Naive thymus-derived CD4-positive, alpha-beta T cell (primary cell): ENCODE data around the gene BCL7A. TPM values are rescaled to one million over a fixed set of nuclear protein-coding genes. Genes with fewer than 3 reads are reported as not detected.

Experiments used
- ATAC-seq: fragments of 150-1000 bp; cut with Tn5 transposase; 2 replicates; pipeline ENCODE4 v1.10.0; 2021; ENCODE audit warnings: mild to moderate bottlenecking, moderate library complexity
- CTCF ChIA-PET: fragments of 350-600 bp; sonication (Branson Sonifier 250); formaldehyde crosslinking; loops from one replicate; lab custom pipeline; 2021; ENCODE audit warnings: antibody characterized with exemption; lab: Charles Lee
- POLR2A ChIA-PET: fragments of 350-600 bp; sonication (Branson Sonifier 250); formaldehyde crosslinking; loops from one replicate; lab custom pipeline; 2021; ENCODE audit warnings: antibody characterized with exemption, inconsistent platforms; lab: Charles Lee
- DNase-seq, 9 donors: peaks; one replicate each; pipeline versions ENCODE4 v3.0.0 to v3.0.0-alpha.2; 2020 to 2022; ENCODE audit warnings: mixed read lengths in 1 of 9
- H3K27ac ChIP-seq: one replicate; pipeline ENCODE4 v1.7.0; 2013; ENCODE audit warnings: mild to moderate bottlenecking, low read depth, low read length, moderate library complexity
- H3K27me3 ChIP-seq, 2 donors: one replicate each; pipeline ENCODE4 v1.7.0; 2013; ENCODE audit warnings: low read length in 2 of 2, mild to moderate bottlenecking in 2 of 2, moderate library complexity in 2 of 2; ENCODE audit not compliant: control insufficient read depth in 2 of 2, insufficient read depth in 2 of 2
- H3K36me3 ChIP-seq, 3 experiments: 1 replicate in 2 of 3; 2 replicates in 1 of 3; pipeline ENCODE4 v1.7.0; 2013; ENCODE audit warnings: low read length in 3 of 3, mild to moderate bottlenecking in 3 of 3, moderate library complexity in 1 of 3; ENCODE audit not compliant: insufficient read depth in 3 of 3, control insufficient read depth in 2 of 3
- H3K4me1 ChIP-seq, 2 donors: one replicate each; pipeline ENCODE4 v1.7.0; 2013; ENCODE audit warnings: low read length in 2 of 2, mild to moderate bottlenecking in 2 of 2, moderate library complexity in 1 of 2; ENCODE audit not compliant: control insufficient read depth in 2 of 2, insufficient read depth in 2 of 2
- H3K4me3 ChIP-seq: 2 replicates; pipeline ENCODE4 v1.7.0; 2013; ENCODE audit warnings: mild to moderate bottlenecking, low read length
- H3K9me3 ChIP-seq, 3 experiments: 1 replicate in 2 of 3; 2 replicates in 1 of 3; pipeline ENCODE4 v1.7.0; 2013; ENCODE audit warnings: low read length in 3 of 3; ENCODE audit not compliant: control insufficient read depth in 2 of 3
- H3K27ac Mint-ChIP-seq, 9 donors: one replicate each; pipeline ENCODE4 v1.8.0; 2020 to 2022; ENCODE audit warnings: mixed read lengths in 9 of 9, mild to moderate bottlenecking in 8 of 9, moderate library complexity in 5 of 9, inconsistent platforms in 2 of 9
- H3K27me3 Mint-ChIP-seq, 5 donors: one replicate each; pipeline ENCODE4 v1.8.0; 2021 to 2022; ENCODE audit warnings: mixed read lengths in 5 of 5, mild to moderate bottlenecking in 1 of 5
- H3K36me3 Mint-ChIP-seq, 5 donors: one replicate each; pipeline ENCODE4 v1.8.0; 2020 to 2022; ENCODE audit warnings: mixed read lengths in 5 of 5, mild to moderate bottlenecking in 3 of 5, inconsistent platforms in 1 of 5
- H3K4me1 Mint-ChIP-seq, 7 donors: one replicate each; pipeline ENCODE4 v1.8.0; 2020 to 2022; ENCODE audit warnings: mixed read lengths in 7 of 7, mild to moderate bottlenecking in 3 of 7, inconsistent platforms in 1 of 7
- H3K4me3 Mint-ChIP-seq, 10 donors: one replicate each; pipeline ENCODE4 v1.8.0; 2020 to 2022; ENCODE audit warnings: mild to moderate bottlenecking in 10 of 10, mixed read lengths in 10 of 10, moderate library complexity in 6 of 10, inconsistent platforms in 2 of 10
- H3K9me3 Mint-ChIP-seq, 11 donors: one replicate each; pipeline ENCODE4 v1.8.0; 2020 to 2022; ENCODE audit warnings: mixed read lengths in 11 of 11, mild to moderate bottlenecking in 4 of 11, inconsistent platforms in 1 of 11, moderate library complexity in 1 of 11
- intact Hi-C, 2 donors: fragments of 100-400 bp; cut with micrococcal nuclease; formaldehyde crosslinking; loops; one replicate each; pipeline ENCODE4 v1.15.1; 2023
- polyA plus RNA-seq, 2 donors: library from polyadenylated mRNA; unstranded; fragments of 300-500 nt; fragmentation: Illumina TruSeq; gene quantifications; one replicate each; pipeline ENCODE4 v1.2.3, GENCODE V29; 2021
- total RNA-seq, 6 experiments: library from RNA in 5 of 6; stranded (reverse) in 5 of 6; gene quantifications; 1 replicate in 5 of 6; 2 replicates in 1 of 6; pipeline ENCODE4 v1.2.3 and lab custom pipeline; 2021 to 2026

Gene BCL7A
- total and polyA plus RNA-seq, 7 experiments from 2014 or later, result 4.0 to 11.9 (median 5.4) TPM

DNA sequence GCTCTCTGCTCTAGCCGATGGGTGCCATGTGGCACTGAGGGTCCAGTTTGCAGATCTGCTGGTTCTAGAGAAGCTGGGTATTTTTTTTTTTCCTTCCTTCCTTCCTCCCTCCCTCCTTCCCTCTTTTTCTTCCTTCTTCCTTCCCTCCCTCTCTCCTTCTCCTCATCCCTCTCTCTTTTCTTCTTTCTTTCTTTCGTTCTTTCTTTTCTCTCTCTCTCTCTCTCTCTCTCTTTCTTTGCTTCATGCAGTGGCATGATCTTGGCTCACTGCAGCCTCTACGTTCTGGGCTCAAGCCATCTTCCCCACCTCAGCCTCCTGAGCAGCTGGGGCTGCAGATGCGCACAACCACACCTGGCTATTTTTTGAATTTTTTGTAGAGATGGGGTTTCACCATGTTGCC lies 2.7 kb upstream of the BCL7A start:
- Histone ChIP-seq H3K9me3 (no peaks in the 10 kb centered on the region), H3K27me3 (no peaks in the 10 kb centered on the region), H3K36me3 (no peaks in the 10 kb centered on the region), H3K27ac (no peak overlapping the region), H3K4me1 (peaks cover 0 to 15% of the 10 kb centered on the region in 2 donors), H3K4me3 (no peak overlapping the region)
- no peak for ATAC-seq
- H3K36me3 Mint-ChIP-seq, result peaks cover 0 to 8% (median 0%) of the 10 kb centered on the region in 5 donors
- peak overlapping the region in 1 of 10 donors; percentile 9 for H3K4me3 Mint-ChIP-seq
- POLR2A ChIA-PET, result no interaction called here
- peaks cover 5 to 31% (median 6%) of the 10 kb centered on the region in 5 donors for H3K27me3 Mint-ChIP-seq
- intact Hi-C loops, result no loop called here
- CTCF ChIA-PET, result interaction anchor here (0.6 kb wide), 1 partner anchor 540 kb away, joined by 3 read pairs; no protein-coding TSS in a partner anchor
- no peak overlapping the region for H3K27ac Mint-ChIP-seq
- H3K9me3 Mint-ChIP-seq, result peaks cover 0 to 20% (median 3%) of the 10 kb centered on the region in 11 donors
- H3K4me1 Mint-ChIP-seq, result peaks cover 0 to 15% (median 10%) of the 10 kb centered on the region in 7 donors
- no peak for DNase-seq

DNA sequence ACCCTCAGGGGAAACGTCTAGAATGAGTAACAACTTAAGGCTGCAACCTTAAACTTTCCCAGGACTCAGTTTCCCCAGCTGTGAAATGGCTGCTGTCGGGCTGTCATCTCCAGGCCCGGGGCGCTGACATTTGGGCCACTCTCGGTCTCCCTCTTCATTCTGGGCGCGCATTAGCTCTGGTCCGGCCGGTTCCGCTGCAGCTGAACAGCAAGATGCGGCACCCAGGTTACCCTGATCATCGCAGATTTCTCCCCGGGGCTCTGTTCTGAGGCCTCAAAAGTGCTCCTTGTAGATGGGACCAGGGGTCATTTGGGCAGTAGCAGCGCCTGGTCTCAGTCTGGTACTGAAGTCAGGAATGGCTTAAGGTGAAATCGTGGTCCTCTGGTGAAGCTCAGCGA lies 890 bp upstream of the BCL7A start:
- peaks cover 5 to 31% (median 6%) of the 10 kb centered on the region in 5 donors for H3K27me3 Mint-ChIP-seq
- peak overlapping the region; percentile 85 to 93 (median 88) for H3K4me3 Mint-ChIP-seq
- Histone ChIP-seq H3K9me3 (no peaks in the 10 kb centered on the region), H3K4me3 (peak overlapping the region; percentile 8), H3K36me3 (no peaks in the 10 kb centered on the region), H3K27ac (no peak overlapping the region), H3K4me1 (peaks cover 0 to 18% of the 10 kb centered on the region in 2 donors), H3K27me3 (no peaks in the 10 kb centered on the region)
- H3K4me1 Mint-ChIP-seq, result peaks cover 0 to 12% (median 10%) of the 10 kb centered on the region in 7 donors
- DNase-seq (no peak), ATAC-seq (no peak)
- peaks cover 0 to 20% (median 3%) of the 10 kb centered on the region in 11 donors for H3K9me3 Mint-ChIP-seq
- peak overlapping the region in 6 of 9 donors; percentile 51 to 83 (median 82) for H3K27ac Mint-ChIP-seq
- intact Hi-C loops, result loop anchor here in 1 of 2 donors (5.0 kb wide), 1 partner anchor 103 kb away; the partner anchor contains the start of gene CFAP251
- peaks cover 0 to 8% (median 0%) of the 10 kb centered on the region in 5 donors for H3K36me3 Mint-ChIP-seq
- ChIA-PET POLR2A (interaction anchor here (0.7 to 1.3 kb wide), 3 partner anchors 12 to 226 kb away, joined by 3 read pairs; no protein-coding TSS in a partner anchor), CTCF (interaction anchor here (0.5 to 1.0 kb wide), 3 partner anchors 102 to 923 kb away, joined by 3 to 4 read pairs (median 3); partner anchors contain the start of gene CFAP251)

DNA sequence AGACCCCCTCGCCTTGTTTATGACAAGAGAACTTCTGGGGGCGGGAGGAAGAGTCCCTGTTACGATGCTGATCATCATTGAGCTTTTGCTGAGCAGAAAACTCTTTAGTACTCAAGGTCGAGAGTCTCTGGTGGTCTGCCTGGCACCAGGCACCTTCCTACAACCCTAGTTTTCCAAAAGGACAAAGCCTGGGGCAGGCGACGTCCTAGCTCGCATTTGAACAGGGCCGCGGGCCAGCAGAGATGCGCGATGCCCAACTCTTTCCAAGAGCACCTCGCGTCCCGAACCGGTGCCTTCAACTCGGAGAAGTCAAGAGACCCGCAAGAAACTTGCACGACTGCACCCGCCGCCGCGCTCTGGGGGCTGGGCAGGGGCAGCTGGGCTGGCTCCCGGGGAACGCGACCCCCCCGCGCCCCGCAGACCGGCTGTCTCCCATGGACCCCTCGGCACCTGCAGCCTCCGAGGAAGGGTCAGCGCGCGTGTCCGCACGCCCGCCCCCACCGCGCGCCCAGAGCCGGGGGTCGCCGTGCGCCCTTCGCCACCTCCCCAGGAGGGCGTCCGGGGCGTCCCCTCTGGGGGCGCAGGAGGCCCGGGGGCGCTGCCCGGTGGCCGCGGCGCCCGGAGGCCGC lies 377 bp upstream of the BCL7A start:
- Histone ChIP-seq H3K4me3 (peak overlapping the region; percentile 8), H3K27ac (no peak overlapping the region), H3K27me3 (no peaks in the 10 kb centered on the region), H3K36me3 (no peaks in the 10 kb centered on the region), H3K9me3 (no peaks in the 10 kb centered on the region), H3K4me1 (peaks cover 0 to 18% of the 10 kb centered on the region in 2 donors)
- intact Hi-C loops, result loop anchor here in 1 of 2 donors (5.0 kb wide), 1 partner anchor 104 kb away; the partner anchor contains the start of gene CFAP251
- H3K4me3 Mint-ChIP-seq, result peak overlapping the region; percentile 85 to 94 (median 90)
- peaks cover 0 to 8% (median 0%) of the 10 kb centered on the region in 5 donors for H3K36me3 Mint-ChIP-seq
- CTCF ChIA-PET, result interaction anchor here (0.7 to 1.0 kb wide), 2 partner anchors 103 to 219 kb away, joined by 3 to 4 read pairs; partner anchors contain the start of gene CFAP251
- ATAC-seq, result no peak
- POLR2A ChIA-PET, result interaction anchor here (0.7 to 1.3 kb wide), 4 partner anchors 12 to 227 kb away, joined by 3 to 4 read pairs (median 3); no protein-coding TSS in a partner anchor
- peaks cover 0 to 20% (median 3%) of the 10 kb centered on the region in 11 donors for H3K9me3 Mint-ChIP-seq
- H3K27ac Mint-ChIP-seq, result peak overlapping the region in 8 of 9 donors; percentile 38 to 83 (median 78)
- peak in 4 of 9 donors; percentile 17 to 35 (median 22) for DNase-seq
- H3K27me3 Mint-ChIP-seq, result peaks cover 5 to 31% (median 6%) of the 10 kb centered on the region in 5 donors
- peaks cover 0 to 12% (median 10%) of the 10 kb centered on the region in 7 donors for H3K4me1 Mint-ChIP-seq

DNA sequence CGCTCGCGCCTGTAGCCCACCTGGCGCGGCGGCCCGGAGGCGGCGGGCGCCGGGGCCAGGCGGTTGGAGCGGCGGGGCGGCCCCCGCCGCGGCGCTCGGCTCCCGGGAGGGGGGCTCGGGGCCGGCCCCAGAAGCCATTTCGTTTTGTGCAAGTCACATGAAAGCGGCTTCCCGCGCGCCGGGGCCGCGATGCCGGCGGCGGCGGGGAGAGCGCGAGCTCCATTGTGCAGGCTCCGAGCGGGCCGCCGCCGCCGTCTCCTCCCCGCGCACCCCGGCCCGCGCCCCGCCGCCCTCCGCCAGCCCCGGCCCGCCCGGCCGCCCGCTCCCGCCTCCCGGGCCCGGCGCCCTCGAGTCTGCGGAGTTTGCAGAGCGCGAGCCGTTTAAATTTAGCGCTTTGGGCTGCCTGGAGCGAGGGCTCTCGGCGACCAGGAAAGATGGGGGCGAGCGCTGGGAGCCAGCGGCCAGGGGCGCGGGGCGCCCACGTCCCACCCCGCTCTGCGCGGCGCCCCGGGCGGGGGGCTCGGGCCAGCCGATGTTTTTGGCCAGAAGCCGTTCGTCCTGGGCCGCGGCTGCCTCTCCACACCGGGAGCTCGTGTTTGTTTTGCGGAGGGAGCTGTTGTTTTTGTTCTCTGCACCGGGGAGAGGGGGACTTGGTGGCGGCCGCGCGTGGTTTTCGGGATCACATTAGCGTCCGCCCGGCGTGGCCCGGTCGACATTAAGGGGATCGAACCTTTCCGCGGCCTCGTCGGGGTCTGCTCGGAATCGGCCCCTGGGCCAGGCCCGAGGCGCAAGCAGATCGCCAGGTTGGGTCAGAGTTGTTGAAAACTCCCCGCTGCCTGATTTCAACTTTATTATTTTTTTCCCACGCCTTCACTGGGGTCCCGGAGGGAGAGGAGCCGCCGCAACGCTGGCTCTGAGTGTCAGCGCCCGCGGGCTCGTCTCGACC lies 982 bp downstream of the BCL7A start:
- Mint-ChIP-seq H3K27me3 (peaks cover 5 to 27% (median 6%) of the 10 kb centered on the region in 5 donors), H3K4me3 (peak overlapping the region; percentile 75 to 93 (median 86)), H3K9me3 (peaks cover 0 to 20% (median 3%) of the 10 kb centered on the region in 11 donors), H3K27ac (peak overlapping the region in 7 of 9 donors; percentile 23 to 85 (median 64)), H3K4me1 (peaks cover 0 to 17% (median 10%) of the 10 kb centered on the region in 7 donors), H3K36me3 (peaks cover 0 to 8% (median 0%) of the 10 kb centered on the region in 5 donors)
- Histone ChIP-seq H3K9me3 (no peaks in the 10 kb centered on the region), H3K27ac (peak overlapping the region; percentile 43), H3K4me1 (peaks cover 0 to 18% of the 10 kb centered on the region in 2 donors), H3K36me3 (no peaks in the 10 kb centered on the region), H3K4me3 (peak overlapping the region; percentile 57), H3K27me3 (no peaks in the 10 kb centered on the region)
- DNase-seq, result peak; percentile 24 to 57 (median 37)
- CTCF ChIA-PET, result interaction anchor here (1.2 kb wide), 1 partner anchor 18 kb away, joined by 4 read pairs; no protein-coding TSS in a partner anchor
- POLR2A ChIA-PET, result interaction anchor here (0.6 to 1.9 kb wide), 2 partner anchors 16 to 675 kb away, joined by 3 to 7 read pairs; no protein-coding TSS in a partner anchor
- intact Hi-C loops, result loop anchor here (2.0 to 5.0 kb wide), 3 partner anchors 104 to 184 kb away; partner anchors contain the start of gene CFAP251 (in 2 of the 2)
- peak; percentile 56 for ATAC-seq

DNA sequence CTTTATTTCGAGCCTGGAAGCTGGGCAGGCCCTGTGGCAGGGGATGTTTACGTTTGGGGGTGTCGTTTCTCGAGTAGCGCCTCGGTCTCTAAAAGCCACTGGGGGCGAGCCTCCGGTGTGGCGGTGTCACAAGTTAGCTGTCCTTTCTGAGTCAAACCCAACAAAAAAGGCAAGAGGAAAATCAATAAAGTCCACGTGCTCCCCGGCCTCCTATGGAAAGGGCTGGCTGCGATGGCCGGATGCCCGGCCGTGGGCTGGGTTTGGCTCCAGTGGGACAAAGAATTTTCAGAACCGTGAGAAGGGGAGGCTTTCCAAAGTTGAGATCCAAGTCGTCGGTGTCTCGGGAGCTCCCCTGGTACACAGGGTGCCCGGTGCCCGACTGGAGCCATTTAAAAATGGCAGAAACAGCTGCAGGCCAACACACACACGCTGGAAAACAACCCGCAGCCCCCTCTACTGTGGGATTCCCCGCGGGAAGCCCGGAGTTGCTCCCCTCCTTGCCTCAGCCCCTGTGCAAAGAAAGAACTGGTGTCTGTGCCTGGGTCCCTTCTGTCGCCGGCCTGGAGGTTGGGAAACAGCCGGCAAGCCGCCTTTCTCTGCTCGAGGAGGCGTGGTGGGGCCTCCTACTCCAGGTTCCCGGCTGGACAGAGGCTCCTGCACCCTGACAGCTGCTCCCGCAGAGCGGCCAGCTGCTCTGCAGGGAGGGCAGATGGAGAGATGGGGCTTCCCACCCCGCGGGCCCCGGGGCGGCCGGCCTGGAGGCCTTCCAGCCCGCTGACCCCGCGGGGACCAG lies 1.9 kb downstream of the BCL7A start:
- peak overlapping the region in 7 of 9 donors; percentile 23 to 85 (median 64) for H3K27ac Mint-ChIP-seq
- H3K27me3 Mint-ChIP-seq, result peaks cover 5 to 27% (median 6%) of the 10 kb centered on the region in 5 donors
- H3K36me3 ChIP-seq, result no peaks in the 10 kb centered on the region
- H3K4me1 Mint-ChIP-seq, result peaks cover 0 to 17% (median 12%) of the 10 kb centered on the region in 7 donors
- ATAC-seq, result no peak
- H3K27ac ChIP-seq, result peak overlapping the region; percentile 43
- peak overlapping the region; percentile 57 for H3K4me3 ChIP-seq
- peaks cover 0 to 15% (median 3%) of the 10 kb centered on the region in 11 donors for H3K9me3 Mint-ChIP-seq
- peak overlapping the region; percentile 75 to 93 (median 86) for H3K4me3 Mint-ChIP-seq
- H3K36me3 Mint-ChIP-seq, result peaks cover 0 to 8% (median 0%) of the 10 kb centered on the region in 5 donors
- H3K27me3 ChIP-seq, result no peaks in the 10 kb centered on the region
- H3K4me1 ChIP-seq, result peaks cover 2 to 18% of the 10 kb centered on the region in 2 donors
- no peaks in the 10 kb centered on the region for H3K9me3 ChIP-seq
- DNase-seq, result peak in 1 of 9 donors; percentile 7
- intact Hi-C loops, result loop anchor here (2.0 to 5.0 kb wide), 3 partner anchors 105 to 185 kb away; partner anchors contain the start of gene CFAP251 (in 2 of the 2)
- POLR2A ChIA-PET, result interaction anchor here (0.6 to 1.9 kb wide), 2 partner anchors 17 to 674 kb away, joined by 3 to 7 read pairs; no protein-coding TSS in a partner anchor
- CTCF ChIA-PET, result interaction anchor here (1.2 kb wide), 1 partner anchor 18 kb away, joined by 4 read pairs; no protein-coding TSS in a partner anchor
